Transverse colon (tissue), 4 donors: ENCODE results near the gene LNX1.

ENCODE experiments used
- EP300 ChIP-seq: sonication (generic); formaldehyde crosslinking; IDR thresholded peaks from one replicate; pipeline ENCODE4 v1.6.1; 2017; ENCODE audit warnings: antibody characterized with exemption, low read depth
- POLR2A ChIP-seq: fragments of 450-650 bp; IDR thresholded peaks from one replicate; pipeline ENCODE4 v1.6.1; 2016; ENCODE audit warnings: antibody characterized with exemption, mild to moderate bottlenecking, moderate library complexity
- POLR2AphosphoS5 ChIP-seq, 3 donors: sonication (generic); formaldehyde crosslinking; IDR thresholded peaks; one replicate each; pipeline ENCODE4 v1.6.1; 2016; ENCODE audit warnings: antibody characterized with exemption in 3 of 3
- TF ChIP-seq, protein P1 (sequence below), 5 experiments: fragments of 200-600 bp in 3 of 5; fragments of 450-650 bp in 2 of 5; sonication (generic) in 3 of 5; IDR thresholded peaks; 1 replicate in 2 of 5; 2 replicates in 3 of 5; pipeline ENCODE4 v1.5.1; 2016 to 2017; ENCODE audit warnings: antibody characterized with exemption in 5 of 5, inconsistent platforms in 3 of 5, mild to moderate bottlenecking in 2 of 5, moderate library complexity in 1 of 5

DNA sequence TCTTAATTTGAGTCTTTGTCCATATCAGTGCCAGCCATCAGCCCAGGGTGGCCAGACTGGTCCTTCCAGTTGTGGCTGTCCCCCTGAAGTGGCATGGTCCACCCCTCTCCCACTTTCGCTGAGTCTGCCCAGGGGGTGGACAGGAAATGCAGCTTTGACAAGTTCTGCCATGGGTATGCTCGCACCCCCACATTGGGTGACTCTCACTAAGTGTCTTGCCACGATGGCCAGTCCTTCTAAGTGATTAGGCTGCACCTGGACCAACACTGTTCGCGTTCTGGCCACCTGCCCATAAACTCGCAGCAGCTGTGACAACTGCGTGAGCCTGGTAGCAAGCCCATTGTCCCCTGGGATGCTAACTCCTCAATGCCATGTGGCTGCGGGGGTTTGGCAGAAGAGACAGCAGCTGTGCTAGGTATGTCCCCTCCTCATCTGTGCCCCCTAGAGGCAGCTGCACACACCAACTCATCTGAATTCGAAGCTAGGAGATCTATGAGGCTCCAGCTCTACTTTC lies 10.0 kb upstream of the LNX1 start:
- TF ChIP-seq POLR2A (no peak), POLR2AphosphoS5 (IDR thresholded peaks at IDR 0.05) (no peak), EP300 (no peak)
- TF ChIP-seq, protein P1, sequence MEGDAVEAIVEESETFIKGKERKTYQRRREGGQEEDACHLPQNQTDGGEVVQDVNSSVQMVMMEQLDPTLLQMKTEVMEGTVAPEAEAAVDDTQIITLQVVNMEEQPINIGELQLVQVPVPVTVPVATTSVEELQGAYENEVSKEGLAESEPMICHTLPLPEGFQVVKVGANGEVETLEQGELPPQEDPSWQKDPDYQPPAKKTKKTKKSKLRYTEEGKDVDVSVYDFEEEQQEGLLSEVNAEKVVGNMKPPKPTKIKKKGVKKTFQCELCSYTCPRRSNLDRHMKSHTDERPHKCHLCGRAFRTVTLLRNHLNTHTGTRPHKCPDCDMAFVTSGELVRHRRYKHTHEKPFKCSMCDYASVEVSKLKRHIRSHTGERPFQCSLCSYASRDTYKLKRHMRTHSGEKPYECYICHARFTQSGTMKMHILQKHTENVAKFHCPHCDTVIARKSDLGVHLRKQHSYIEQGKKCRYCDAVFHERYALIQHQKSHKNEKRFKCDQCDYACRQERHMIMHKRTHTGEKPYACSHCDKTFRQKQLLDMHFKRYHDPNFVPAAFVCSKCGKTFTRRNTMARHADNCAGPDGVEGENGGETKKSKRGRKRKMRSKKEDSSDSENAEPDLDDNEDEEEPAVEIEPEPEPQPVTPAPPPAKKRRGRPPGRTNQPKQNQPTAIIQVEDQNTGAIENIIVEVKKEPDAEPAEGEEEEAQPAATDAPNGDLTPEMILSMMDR (IDR thresholded peaks at IDR 0.05): peak in 4 of 5 experiments; percentile 7 to 30 (median 13)
